ENCODE measurements around the gene SFTPD. TPM values are rescaled to one million over a fixed set of nuclear protein-coding genes. Genes with fewer than 3 reads are reported as not detected.

The SFTPD gene
- total and polyA plus RNA-seq, 2 of the 13 experiments (the other 11 are each of a cell fraction or from before 2014, with no cell fraction given), result not detected

DNA sequence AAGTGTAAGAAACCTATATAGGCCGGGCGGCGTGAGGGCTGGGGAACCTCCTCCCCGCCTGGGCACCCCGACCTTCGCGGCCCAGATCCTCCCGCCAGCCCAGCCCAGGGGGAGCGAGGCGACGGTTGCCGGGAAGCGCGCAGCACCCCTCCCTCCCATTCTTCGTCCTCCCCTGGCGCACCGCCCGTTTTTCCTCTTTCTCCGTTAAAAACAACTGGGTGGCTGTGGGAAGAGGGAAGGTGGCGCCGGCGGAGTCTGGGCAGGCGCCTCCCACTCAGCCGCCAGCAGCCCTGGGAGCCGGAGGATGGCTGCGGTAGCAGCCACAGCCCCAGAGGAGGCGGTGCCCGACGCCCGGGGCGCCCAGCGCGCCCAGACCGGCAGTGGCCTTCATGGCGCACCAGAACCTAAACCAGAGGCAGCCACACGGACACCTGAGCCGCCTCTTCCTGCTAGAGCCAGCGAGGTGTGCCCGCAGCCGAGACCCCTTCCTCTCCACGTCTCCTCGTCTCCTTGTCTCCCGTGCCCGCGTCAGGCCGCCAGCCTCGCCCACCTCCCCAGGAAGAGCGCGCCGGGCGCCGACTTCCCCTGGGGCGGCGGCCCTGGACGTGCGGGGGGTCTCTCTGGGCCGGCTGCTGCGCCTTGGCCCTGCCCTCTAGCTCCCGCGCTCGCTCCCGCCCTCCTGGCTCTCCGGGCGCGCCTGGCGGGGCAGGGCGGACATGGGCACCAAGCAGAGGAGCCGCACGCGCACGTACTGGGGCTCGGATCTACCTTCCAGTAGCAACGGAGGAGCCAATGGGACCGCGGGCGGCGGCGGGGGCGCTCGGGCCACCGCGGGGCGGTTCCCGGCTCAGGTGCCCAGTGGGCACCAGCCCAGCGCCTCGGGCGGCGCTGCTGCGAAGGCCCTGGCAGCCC, 32.8 kb upstream of the SFTPD start (continued):
- TF ChIP-seq, protein P1, sequence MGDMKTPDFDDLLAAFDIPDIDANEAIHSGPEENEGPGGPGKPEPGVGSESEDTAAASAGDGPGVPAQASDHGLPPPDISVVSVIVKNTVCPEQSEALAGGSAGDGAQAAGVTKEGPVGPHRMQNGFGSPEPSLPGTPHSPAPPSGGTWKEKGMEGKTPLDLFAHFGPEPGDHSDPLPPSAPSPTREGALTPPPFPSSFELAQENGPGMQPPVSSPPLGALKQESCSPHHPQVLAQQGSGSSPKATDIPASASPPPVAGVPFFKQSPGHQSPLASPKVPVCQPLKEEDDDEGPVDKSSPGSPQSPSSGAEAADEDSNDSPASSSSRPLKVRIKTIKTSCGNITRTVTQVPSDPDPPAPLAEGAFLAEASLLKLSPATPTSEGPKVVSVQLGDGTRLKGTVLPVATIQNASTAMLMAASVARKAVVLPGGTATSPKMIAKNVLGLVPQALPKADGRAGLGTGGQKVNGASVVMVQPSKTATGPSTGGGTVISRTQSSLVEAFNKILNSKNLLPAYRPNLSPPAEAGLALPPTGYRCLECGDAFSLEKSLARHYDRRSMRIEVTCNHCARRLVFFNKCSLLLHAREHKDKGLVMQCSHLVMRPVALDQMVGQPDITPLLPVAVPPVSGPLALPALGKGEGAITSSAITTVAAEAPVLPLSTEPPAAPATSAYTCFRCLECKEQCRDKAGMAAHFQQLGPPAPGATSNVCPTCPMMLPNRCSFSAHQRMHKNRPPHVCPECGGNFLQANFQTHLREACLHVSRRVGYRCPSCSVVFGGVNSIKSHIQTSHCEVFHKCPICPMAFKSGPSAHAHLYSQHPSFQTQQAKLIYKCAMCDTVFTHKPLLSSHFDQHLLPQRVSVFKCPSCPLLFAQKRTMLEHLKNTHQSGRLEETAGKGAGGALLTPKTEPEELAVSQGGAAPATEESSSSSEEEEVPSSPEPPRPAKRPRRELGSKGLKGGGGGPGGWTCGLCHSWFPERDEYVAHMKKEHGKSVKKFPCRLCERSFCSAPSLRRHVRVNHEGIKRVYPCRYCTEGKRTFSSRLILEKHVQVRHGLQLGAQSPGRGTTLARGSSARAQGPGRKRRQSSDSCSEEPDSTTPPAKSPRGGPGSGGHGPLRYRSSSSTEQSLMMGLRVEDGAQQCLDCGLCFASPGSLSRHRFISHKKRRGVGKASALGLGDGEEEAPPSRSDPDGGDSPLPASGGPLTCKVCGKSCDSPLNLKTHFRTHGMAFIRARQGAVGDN (CRISPR knock-in tag; IDR thresholded peaks at IDR 0.05), result peak; percentile 56
- TF ChIP-seq, protein P2, sequence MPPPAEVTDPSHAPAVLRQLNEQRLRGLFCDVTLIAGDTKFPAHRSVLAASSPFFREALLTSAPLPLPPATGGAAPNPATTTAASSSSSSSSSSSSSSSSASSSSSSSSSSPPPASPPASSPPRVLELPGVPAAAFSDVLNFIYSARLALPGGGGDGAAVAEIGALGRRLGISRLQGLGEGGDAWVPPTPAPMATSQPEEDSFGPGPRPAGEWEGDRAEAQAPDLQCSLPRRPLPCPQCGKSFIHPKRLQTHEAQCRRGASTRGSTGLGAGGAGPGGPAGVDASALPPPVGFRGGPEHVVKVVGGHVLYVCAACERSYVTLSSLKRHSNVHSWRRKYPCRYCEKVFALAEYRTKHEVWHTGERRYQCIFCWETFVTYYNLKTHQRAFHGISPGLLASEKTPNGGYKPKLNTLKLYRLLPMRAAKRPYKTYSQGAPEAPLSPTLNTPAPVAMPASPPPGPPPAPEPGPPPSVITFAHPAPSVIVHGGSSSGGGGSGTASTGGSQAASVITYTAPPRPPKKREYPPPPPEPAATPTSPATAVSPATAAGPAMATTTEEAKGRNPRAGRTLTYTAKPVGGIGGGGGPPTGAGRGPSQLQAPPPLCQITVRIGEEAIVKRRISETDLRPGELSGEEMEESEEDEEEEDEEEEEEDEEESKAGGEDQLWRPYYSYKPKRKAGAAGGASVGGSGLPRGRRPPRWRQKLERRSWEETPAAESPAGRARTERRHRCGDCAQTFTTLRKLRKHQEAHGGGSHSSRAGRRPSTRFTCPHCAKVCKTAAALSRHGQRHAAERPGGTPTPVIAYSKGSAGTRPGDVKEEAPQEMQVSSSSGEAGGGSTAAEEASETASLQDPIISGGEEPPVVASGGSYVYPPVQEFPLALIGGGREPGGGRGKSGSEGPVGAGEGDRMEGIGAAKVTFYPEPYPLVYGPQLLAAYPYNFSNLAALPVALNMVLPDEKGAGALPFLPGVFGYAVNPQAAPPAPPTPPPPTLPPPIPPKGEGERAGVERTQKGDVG (CRISPR knock-in tag; IDR thresholded peaks at IDR 0.05; ENCODE audit: borderline replicate concordance), result no peak
- TF ChIP-seq XRCC5 (optimal IDR thresholded peaks at IDR 0.05; ENCODE audit: low read length) (no peak), TP53 (CRISPR knock-in tag; conservative IDR thresholded peaks at IDR 0.05) (no peak), HIVEP1 (CRISPR knock-in tag; IDR thresholded peaks at IDR 0.05) (no peak), KDM2A (CRISPR knock-in tag; IDR thresholded peaks at IDR 0.05; ENCODE audit: borderline replicate concordance, low read depth) (peak; percentile 18; the same call in 1 of the 2 replicates), HOXD1 (CRISPR knock-in tag; IDR thresholded peaks at IDR 0.05) (0 out of 2 replicates have a peak, but pooled peaks have one; percentile 25), ETV6 (CRISPR knock-in tag; conservative IDR thresholded peaks at IDR 0.05) (no peak), ZNF605 (CRISPR knock-in tag; IDR thresholded peaks at IDR 0.05) (no peak), HNRNPL (IDR thresholded peaks at IDR 0.05; ENCODE audit: low read depth, low read length) (0 out of 2 replicates have a peak, but pooled peaks have one; percentile 44), SRSF1 (optimal IDR thresholded peaks at IDR 0.05; ENCODE audit: low read depth, low read length) (no peak)
- TF ChIP-seq, protein P3, sequence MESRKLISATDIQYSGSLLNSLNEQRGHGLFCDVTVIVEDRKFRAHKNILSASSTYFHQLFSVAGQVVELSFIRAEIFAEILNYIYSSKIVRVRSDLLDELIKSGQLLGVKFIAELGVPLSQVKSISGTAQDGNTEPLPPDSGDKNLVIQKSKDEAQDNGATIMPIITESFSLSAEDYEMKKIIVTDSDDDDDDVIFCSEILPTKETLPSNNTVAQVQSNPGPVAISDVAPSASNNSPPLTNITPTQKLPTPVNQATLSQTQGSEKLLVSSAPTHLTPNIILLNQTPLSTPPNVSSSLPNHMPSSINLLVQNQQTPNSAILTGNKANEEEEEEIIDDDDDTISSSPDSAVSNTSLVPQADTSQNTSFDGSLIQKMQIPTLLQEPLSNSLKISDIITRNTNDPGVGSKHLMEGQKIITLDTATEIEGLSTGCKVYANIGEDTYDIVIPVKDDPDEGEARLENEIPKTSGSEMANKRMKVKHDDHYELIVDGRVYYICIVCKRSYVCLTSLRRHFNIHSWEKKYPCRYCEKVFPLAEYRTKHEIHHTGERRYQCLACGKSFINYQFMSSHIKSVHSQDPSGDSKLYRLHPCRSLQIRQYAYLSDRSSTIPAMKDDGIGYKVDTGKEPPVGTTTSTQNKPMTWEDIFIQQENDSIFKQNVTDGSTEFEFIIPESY (CRISPR knock-in tag; IDR thresholded peaks at IDR 0.05), result no peak
- TF ChIP-seq, protein P4, sequence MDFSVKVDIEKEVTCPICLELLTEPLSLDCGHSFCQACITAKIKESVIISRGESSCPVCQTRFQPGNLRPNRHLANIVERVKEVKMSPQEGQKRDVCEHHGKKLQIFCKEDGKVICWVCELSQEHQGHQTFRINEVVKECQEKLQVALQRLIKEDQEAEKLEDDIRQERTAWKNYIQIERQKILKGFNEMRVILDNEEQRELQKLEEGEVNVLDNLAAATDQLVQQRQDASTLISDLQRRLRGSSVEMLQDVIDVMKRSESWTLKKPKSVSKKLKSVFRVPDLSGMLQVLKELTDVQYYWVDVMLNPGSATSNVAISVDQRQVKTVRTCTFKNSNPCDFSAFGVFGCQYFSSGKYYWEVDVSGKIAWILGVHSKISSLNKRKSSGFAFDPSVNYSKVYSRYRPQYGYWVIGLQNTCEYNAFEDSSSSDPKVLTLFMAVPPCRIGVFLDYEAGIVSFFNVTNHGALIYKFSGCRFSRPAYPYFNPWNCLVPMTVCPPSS (IDR thresholded peaks at IDR 0.05), result no peak
- TF ChIP-seq, protein P5, sequence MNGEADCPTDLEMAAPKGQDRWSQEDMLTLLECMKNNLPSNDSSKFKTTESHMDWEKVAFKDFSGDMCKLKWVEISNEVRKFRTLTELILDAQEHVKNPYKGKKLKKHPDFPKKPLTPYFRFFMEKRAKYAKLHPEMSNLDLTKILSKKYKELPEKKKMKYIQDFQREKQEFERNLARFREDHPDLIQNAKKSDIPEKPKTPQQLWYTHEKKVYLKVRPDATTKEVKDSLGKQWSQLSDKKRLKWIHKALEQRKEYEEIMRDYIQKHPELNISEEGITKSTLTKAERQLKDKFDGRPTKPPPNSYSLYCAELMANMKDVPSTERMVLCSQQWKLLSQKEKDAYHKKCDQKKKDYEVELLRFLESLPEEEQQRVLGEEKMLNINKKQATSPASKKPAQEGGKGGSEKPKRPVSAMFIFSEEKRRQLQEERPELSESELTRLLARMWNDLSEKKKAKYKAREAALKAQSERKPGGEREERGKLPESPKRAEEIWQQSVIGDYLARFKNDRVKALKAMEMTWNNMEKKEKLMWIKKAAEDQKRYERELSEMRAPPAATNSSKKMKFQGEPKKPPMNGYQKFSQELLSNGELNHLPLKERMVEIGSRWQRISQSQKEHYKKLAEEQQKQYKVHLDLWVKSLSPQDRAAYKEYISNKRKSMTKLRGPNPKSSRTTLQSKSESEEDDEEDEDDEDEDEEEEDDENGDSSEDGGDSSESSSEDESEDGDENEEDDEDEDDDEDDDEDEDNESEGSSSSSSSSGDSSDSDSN (CRISPR knock-in tag; IDR thresholded peaks at IDR 0.05), result peak; percentile 35; the same call in 1 of the 2 replicates
